ENCODE data around the gene CROCC2.

The CROCC2 gene

GRCh38 chr2:240921311-240921994, 15.3 kb downstream of the CROCC2 start:
- DNase-seq (ENCODE audit: low read depth in 2 of 2) = no peak

GRCh38 chr2:240921995-240922244, 15.8 kb downstream of the CROCC2 start:
- no peak for DNase-seq (ENCODE audit: low read depth in 2 of 2)

GRCh38 chr2:240922245-240922981, 16.3 kb downstream of the CROCC2 start:
- DNase-seq (ENCODE audit: low read depth in 2 of 2) = no peak

- DNase-seq (ENCODE audit: low read depth in 2 of 2) = no peak
These were observed 16.9 kb downstream of the CROCC2 start for GRCh38 chr2:240922982-240923537.

- no peak for DNase-seq (ENCODE audit: low read depth in 2 of 2)
These were observed 19.0 kb downstream of the CROCC2 start for GRCh38 chr2:240925191-240925567.

- no peak for DNase-seq (ENCODE audit: low read depth in 2 of 2)
These were observed 19.7 kb downstream of the CROCC2 start for GRCh38 chr2:240925568-240926515.

- DNase-seq (ENCODE audit: low read depth in 2 of 2) = no peak
These were observed 20.6 kb downstream of the CROCC2 start for GRCh38 chr2:240926516-240927389.

GRCh38 chr2:240927390-240927781, 21.2 kb downstream of the CROCC2 start:
- DNase-seq (ENCODE audit: low read depth in 2 of 2) = no peak

- no peak for DNase-seq (ENCODE audit: low read depth in 2 of 2)
These were observed 22.6 kb downstream of the CROCC2 start for GRCh38 chr2:240928476-240929363.

- no peak for DNase-seq (ENCODE audit: low read depth in 2 of 2)
These were observed 23.4 kb downstream of the CROCC2 start for GRCh38 chr2:240929364-240930095.

- DNase-seq (ENCODE audit: low read depth in 2 of 2) = no peak
These were observed 24.0 kb downstream of the CROCC2 start for GRCh38 chr2:240930096-240930630.

- DNase-seq (ENCODE audit: low read depth in 2 of 2) = no peak
These were observed 24.6 kb downstream of the CROCC2 start for GRCh38 chr2:240930631-240931318.

GRCh38 chr2:240931319-240931949, 25.3 kb downstream of the CROCC2 start:
- no peak for DNase-seq (ENCODE audit: low read depth in 2 of 2)

- no peak for DNase-seq (ENCODE audit: low read depth in 2 of 2)
These were observed 26.0 kb downstream of the CROCC2 start for GRCh38 chr2:240932001-240932723.

- no peak for DNase-seq (ENCODE audit: low read depth in 2 of 2)
These were observed 26.6 kb downstream of the CROCC2 start for GRCh38 chr2:240932724-240933047.

- DNase-seq (ENCODE audit: low read depth in 2 of 2) = no peak
These were observed 27.2 kb downstream of the CROCC2 start for GRCh38 chr2:240933048-240933965.

Measured in stimulated activated CD4-positive, alpha-beta T cell treated with anti-CD3 and anti-CD28 coated beads, Interleukin-1b, Interleukin-23, amount 100 ng/mL, for 1 hour (primary cell).